Right renal pelvis (tissue), 4 donors: ENCODE data around the gene C3orf18. TPM values are rescaled to one million over a fixed set of nuclear protein-coding genes. Genes with fewer than 3 reads are reported as not detected.
"Not testable (repeated sequence)": the region's sequence is repeated elsewhere in the genome, so short reads cannot be mapped to it uniquely, and the experiment has no call there.

Experiments
- DNase-seq, 4 donors: peaks; one replicate each; pipeline ENCODE4 v3.0.0-alpha.2; 2013; ENCODE audit warnings: low read depth in 4 of 4, low spot score in 3 of 4, missing footprints in 1 of 4
- polyA plus RNA-seq, 4 donors: library from polyadenylated mRNA; unstranded; fragments of 120-200 nt; gene quantifications; one replicate each; pipeline ENCODE4 v1.2.1, GENCODE V29; 2013; ENCODE audit not compliant: insufficient read length in 4 of 4

C3orf18 gene
- polyA plus RNA-seq, 4 donors = 15.0 to 18.4 (median 16.8) TPM

GRCh38 chr3:50525191-50525910, 42.2 kb downstream of the C3orf18 start:
- DNase-seq = no peak

GRCh38 chr3:50524746-50525145, 42.8 kb downstream of the C3orf18 start:
- DNase-seq = no peak

DNA sequence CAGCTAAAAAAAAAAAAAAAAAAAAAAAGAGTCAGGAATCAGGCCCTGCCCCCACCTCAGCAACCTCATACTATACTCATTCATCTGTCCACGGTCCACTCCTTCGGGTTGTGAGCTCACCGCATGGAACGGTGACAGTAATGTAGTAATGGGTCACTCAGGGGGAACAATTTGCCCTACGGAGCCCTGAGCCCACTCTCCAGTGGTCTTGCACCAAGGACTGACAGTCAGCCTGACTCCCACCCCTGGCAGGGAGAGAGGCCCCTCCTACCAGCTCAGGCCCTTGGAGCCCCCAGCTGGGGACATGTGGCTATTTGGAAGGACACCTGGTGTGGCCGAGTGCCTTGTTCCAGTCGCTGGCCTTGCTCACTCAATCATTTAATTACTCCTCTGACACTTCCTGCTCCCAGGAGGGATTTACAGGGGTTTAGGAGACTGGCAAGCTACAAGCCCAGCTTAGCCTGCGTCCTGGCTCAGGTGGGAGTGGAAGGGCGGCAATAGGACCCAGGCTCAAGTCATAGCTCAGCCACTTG, 44.2 kb downstream of the C3orf18 start:
- peak in 1 of 4 donors; percentile 72 for DNase-seq

DNA sequence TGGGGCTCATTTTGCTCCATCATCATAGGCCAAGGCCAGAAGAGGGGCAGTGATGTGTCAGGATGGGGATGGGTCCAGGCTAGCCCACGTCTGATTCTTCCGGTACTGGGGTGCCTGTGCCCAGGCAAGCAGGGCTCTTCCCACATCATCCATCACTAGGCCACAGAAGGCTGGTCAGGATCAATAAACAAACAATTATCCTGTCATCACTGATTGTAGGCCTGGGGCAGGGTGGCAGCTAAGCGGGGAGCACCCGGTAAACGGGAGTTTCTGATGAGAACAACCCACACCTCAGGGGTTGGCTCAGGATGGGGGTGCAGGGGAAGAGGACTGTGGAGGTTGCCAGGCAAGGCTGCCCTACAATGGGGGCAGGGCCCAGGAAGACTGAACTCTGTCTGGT, 46.0 kb downstream of the C3orf18 start:
- no peak for DNase-seq

DNA sequence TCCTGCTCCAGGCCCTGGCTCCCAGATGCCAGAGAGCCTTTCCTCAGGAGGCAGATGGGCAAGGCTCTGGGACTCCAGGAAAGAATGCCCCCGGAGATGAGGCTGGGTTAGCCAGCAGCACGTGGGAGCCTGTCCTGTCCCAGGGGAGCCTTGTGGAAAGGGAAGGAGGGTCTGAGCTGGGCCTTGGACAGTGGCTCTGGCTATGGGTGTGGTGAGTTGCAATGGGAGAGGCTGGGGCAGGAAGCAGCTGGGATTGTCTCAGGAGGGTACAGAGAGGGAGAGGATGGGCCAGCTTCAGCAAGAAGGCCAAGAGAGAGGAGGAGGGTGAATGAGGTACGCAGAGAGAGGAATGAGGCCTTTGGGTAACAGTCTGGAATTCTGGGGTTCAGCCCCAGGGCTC, 46.7 kb downstream of the C3orf18 start:
- no peak for DNase-seq

DNA sequence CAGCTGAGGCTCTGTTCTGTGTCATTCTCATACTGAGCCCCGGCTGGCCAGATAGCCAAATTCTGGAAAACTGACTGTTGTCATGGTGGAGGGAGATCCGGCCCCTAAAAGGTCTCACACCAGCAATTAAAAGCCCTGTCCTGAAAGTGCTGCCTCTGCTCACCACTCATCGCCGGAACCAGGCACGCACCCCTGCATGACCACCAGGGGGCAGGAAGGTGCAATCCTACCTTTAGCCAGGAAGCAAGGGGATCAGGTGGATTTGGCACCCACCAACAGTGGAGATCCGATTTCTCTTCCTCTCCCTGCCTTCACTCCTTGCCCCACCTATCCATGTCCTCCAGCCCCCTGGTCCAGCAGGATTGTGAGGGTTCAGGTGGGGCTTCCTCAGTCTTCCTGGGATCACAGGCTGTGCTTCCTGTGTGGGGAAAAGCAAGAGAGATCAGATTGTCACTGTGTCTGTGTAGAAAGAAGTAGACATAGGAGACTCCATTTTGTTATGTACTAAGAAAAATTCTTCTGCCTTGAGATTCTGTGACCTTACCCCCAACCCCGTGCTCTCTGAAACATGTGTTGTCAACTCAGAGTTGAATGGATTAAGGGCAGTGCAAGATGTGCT, 48.0 kb downstream of the C3orf18 start:
- DNase-seq = no peak

GRCh38 chr3:50518436-50518835, 49.1 kb downstream of the C3orf18 start:
- no peak for DNase-seq

GRCh38 chr3:50517721-50518206, 49.8 kb downstream of the C3orf18 start:
- no peak for DNase-seq

- no peak for DNase-seq
Observed at GRCh38 chr3:50516440-50516871, 51.1 kb downstream of the C3orf18 start.

GRCh38 chr3:50515565-50516439, 51.7 kb downstream of the C3orf18 start:
- peak in 3 of 4 donors; percentile 52 to 78 (median 69) for DNase-seq

DNA sequence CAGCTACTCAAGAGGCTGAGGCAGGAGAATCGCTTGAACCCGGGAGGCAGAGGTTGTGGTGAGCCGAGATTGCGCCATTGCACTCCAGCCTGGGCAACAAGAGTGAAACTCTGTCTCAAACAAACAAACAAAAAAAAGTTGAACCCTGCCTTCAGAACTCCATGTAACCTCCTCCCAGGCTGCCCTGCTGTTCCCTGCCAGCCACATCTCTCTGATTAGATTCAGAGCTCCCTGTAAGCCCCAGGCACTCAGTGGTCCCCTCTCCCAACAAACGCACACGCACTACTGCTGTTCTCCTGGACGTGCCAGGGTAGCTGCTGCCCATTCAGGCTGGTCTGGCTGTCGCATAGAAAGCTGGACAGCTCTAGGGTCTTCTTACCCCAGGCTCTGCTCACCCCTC, 54.6 kb downstream of the C3orf18 start:
- DNase-seq = not testable (repeated sequence)

GRCh38 chr3:50512131-50512530, 55.4 kb downstream of the C3orf18 start:
- DNase-seq = no peak

DNA sequence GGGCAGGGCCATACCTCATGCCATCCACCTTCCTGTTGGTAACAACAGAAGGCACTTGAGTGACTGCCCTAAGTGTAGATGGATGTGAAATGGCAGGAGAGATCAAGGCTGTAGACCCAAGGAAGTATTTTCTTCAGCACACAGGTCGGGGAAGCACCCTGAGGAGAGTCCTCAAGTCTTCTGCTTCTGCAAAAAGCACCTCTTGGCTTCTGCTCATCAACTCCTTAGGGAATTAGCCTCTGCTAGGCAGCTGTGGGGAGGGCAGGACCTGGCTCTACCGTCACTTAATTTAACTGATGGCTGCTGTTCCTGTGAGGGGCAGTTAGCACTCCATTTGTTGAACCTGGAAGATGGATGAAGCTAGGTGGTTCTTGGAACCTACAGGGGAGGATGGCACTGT, 57.2 kb downstream of the C3orf18 start:
- DNase-seq = no peak

- DNase-seq = no peak
Observed at GRCh38 chr3:50509715-50510114, 57.8 kb downstream of the C3orf18 start.

GRCh38 chr3:50508821-50509220, 58.7 kb downstream of the C3orf18 start:
- DNase-seq = no peak

Other genes starting within 250 kb of the C3orf18 start
- gene HYAL2, start 245.0 kb downstream of the C3orf18 start, polyA plus RNA-seq = 10 to 100 TPM; 62.8 to 92.9 (median 75.5) TPM
- gene TUSC2, start 239.5 kb downstream of the C3orf18 start, polyA plus RNA-seq = 10 to 100 TPM; 24.6 to 29.7 (median 27.7) TPM
- 10 to 100 TPM; 17.5 to 22.8 (median 17.8) TPM for gene RASSF1, start 226.9 kb downstream of the C3orf18 start, polyA plus RNA-seq
- 1 to 10 TPM; 3.6 to 4.7 (median 3.8) TPM for gene ZMYND10, start 222.0 kb downstream of the C3orf18 start, polyA plus RNA-seq
- gene NPRL2, start 217.0 kb downstream of the C3orf18 start, polyA plus RNA-seq = 10 to 100 TPM; 30.3 to 36.9 (median 32.6) TPM
- 10 to 100 TPM; 11.9 to 18.3 (median 15.3) TPM for gene CYB561D2, start 216.9 kb downstream of the C3orf18 start, polyA plus RNA-seq
- gene TMEM115, start 208.2 kb downstream of the C3orf18 start, polyA plus RNA-seq = 10 to 100 TPM; 37.8 to 49.5 (median 38.7) TPM
- gene CACNA2D2, start 64.1 kb downstream of the C3orf18 start, polyA plus RNA-seq = 10 to 100 TPM; 14.9 to 18.1 (median 15.2) TPM
- 10 to 100 TPM; 21.9 to 27.6 (median 23.4) TPM for gene HEMK1, start 1.8 kb upstream of the C3orf18 start, polyA plus RNA-seq
- 10 to 100 TPM; 31.3 to 40.6 (median 36.0) TPM for gene CISH, start 44.0 kb upstream of the C3orf18 start, polyA plus RNA-seq
- gene MAPKAPK3, start 49.4 kb upstream of the C3orf18 start, polyA plus RNA-seq = 10 to 100 TPM; 56.8 to 67.9 (median 60.7) TPM
- gene DOCK3, start 107.2 kb upstream of the C3orf18 start, polyA plus RNA-seq = 1 to 10 TPM; 1.1 to 1.6 (median 1.4) TPM